ENCODE results near the gene ASXL1.

Gene ASXL1

DNA sequence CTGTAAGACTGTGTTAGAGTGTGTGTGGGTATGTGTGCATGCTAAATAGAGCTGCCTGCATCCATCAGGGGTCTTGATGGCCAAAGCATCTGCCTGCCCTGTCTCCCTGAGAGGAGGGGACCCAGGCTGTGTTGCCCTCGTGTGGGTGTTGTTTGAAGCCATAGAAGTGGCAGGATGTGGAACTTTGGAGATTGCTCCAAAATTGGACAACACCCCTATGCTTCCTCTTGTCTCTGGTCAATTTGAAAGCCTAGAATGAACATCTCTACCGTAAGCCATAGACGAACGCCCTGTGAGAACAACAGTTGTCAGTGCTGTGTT, 82.6 kb downstream of the ASXL1 start:
- DNase-seq (ENCODE audit: low read depth) = no peak

DNA sequence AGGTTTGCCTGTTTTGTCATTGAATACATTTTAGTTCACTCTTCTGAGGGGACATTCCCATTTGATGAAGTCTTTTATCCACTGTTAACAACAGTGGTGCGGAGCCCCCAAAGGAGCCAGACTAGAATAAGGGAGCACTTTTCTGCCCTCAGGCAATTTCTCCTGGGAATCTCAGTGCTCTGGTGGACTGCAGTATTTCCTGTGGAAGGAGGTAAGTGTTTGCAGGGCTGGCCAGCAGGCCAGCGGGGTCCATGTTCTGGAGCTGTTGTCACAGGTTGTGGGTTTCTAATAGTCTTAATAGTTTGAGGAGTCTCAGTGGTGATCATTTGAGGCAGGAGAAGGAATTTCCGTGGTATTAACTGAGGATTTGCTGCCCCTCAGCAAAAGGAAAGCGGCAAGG, 83.5 kb downstream of the ASXL1 start:
- no peak for DNase-seq (ENCODE audit: low read depth)

DNA sequence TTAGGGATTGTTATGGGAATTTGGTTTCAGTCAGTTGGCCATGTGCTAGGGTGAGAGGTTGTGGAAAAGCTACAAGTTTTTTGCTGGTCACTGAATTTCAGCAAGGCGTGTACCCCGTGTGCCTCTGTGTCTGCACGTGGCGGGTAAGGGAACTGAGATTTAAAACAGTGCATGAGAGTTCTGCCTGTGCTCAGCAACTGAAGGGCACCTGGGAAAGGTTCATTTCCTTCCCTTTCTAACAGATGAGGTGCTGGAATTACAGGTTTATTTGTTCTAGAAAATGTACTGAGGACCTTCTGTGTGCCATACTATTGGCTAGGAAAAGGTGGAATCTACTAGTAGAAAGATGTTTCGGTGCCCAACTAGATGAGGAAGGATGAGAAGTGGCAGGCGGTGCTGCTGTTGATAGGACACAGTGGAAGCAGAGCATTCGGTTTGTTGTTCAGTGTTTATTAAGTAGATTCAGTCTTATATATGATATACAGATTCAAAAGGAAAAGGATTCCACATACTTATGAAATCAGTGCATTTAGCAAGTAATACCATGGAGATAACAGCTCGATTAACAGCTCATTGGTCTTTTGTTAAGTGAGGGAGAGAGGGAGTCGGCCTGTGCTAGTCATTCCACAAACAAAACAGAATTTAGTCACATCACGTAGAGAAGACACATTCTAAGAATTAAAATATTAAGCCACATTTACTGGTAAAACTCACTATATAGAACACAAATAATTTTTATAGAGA, 84.7 kb downstream of the ASXL1 start:
- no peak for DNase-seq (ENCODE audit: low read depth)

DNA sequence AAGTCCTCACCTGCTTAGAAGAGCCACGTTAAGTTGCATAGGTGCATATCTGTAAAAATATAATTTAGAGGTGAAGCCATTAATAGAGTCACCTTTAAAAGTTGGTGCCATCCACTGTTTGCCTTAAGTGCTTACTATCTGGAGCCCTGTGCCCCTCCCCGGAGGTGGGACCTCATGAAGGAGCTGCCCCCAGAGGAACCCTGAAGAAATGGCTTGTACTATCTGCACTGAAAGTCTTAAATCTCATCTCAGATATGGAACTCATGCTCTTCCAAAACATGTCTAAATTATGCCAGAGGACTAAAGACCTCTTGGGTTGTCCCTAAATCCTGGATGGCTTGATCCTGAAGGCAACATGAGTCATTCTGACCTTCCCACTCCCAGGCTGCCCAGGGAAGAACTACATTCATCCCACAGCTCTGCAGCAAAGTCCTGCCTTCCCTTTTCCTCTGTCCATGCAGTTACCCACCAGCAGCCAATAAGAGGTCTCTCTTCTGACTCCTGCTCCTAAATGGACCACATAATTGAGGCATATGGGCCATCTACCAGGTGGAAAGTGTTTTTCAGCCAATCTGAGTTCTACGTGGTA, 85.3 kb downstream of the ASXL1 start:
- DNase-seq (ENCODE audit: low read depth) = no peak

DNA sequence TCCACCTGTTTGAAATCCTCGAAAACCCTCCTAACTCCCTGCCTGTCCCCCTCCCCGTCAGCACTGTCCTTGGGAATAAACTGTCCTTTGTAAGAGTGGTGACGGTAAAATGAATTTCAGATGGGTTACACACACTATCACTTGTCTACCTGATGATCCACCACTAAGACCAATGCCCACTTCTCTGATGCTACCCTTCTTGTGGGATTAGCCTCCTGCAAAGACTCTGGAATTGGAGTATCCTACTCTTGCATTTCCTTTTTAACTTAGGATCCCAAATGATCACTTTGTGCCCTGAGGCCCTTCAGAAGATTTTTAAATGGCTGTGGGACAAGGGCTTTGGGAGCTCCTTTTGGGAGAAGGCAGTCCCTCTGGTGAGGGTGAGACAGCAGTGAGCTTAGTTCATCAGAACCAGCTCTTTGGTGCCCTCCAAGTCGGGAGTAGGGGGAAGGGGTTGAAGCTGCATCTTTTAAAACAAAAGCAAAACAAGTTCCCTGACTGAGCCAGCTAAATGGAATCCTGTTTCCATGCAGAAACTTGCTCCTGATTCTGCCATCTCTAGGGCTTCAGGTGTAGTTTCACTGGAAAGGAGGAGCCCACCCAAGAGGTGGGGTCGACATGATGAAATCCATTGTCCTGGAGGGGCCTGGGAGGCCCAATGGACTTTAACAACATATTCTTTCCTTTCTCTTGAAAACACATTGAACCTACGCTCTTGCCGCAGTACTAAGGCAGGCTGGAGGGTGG, 86.5 kb downstream of the ASXL1 start:
- no peak for DNase-seq (ENCODE audit: low read depth)

DNA sequence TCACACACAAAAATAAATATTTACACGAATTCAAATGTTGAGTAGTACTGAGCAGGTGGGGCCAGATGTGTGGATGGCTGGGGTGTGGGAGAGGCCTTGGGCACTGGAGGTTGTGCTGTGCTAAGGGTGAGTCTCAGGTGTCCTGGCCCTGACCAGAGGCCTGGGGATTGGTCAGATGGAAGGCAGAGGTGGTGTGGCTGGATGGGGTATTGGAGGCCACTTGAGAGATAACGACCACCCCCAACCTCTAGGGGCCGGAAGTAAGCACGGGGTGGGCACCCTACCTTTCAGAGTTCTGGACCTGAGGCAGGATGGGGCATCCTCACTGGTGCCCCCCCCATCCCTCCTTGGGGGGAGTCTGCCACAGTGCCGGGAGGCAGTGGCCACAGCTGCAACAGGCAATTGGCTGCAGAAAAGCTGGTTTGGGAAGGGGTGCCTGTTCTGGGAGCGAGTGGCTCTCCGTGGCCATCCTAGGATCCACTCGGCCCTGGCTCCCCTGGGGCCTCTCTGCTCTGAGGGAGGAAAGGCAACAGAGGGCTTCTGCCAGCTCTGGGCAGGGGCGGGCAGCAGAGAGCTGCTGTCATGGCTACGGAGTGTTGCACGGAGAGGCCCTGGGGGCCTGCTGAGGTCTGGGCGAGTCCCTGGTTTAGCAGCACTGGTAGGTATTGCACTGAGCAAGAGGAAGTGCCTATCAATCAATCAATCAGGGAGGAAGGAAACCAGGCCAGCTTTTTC, 87.6 kb downstream of the ASXL1 start:
- DNase-seq (ENCODE audit: low read depth) = no peak

DNA sequence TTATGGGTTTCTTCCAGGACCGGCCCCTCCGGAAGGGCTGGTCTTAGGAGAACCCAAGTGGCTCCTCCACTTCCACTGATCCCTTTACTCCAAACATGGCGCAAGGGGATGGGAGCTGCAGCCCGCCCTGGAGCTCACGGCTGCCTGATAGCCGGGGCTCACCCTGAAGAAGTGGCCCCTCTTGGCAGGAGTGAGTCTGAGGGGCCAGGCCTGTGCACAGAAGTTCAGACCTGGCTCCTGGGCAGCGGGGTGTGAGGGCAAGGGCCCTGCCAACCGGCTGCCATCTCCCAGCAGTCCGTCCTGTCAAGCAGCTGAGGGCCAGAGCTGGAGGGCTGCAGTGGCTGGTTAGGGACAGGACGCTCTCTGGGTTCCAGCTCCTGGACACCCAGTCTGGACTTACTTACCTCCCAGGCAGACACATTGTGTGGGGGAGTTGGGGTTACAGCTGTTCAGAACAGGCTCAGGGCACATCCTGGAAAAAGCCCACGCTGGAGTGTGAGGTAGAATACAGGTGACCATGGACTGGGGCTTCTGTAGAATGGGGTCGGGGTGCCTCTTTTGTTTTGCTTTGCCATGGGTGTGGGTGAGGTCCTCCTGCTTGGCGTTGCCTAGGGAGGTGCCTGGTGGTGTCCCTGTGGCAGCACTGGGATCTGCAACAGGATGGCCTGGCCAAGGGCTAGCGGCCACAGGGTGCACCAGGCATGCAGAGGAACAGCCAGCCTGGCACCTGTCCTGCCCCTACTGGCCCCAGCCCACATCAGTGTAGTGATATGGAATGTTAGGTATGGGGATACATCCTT, 88.4 kb downstream of the ASXL1 start:
- DNase-seq (ENCODE audit: low read depth) = no peak

DNA sequence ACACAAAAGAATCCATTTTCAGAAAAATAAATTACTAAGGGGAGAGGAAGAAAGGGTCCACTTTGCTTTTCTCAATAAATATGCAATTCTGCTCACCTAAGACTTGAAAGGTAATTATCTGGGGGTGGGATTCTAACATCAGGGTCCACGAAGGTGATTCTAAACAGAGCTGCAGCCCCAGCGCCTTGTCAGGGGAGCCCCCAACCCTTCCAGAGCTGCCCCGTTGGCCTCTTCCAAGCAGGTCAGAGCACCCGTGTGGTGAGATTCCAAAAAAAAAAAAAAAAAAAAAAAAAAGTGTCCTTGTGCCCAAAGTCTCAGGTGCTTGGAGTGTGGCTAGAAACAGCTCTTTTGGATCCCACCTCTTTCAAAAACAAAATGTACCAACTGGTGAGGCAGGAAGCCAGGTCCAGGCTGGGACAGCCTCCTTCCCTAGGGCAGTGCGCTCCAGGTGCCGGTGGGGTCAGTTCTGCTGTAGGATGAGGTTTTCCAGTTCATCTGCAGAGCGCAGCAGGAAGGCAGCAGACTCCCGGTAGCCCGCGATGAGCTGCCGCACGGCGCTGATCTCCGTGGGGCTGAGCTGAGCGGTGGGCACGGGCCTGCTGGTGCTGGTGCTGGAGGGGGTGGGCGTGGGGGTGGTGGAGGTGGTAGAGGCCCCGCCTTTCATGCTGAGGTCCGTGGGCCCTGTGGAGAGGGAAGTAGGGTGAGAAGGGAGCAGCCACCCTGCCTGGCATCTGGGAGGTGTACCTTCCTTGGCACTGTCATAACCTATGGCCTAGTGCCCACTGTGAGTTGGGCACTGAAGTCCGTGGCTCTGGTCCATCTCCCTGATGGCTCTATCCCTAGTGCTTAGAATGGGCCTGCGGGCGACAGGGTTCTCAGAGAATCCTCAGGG, 89.3 kb downstream of the ASXL1 start:
- DNase-seq (ENCODE audit: low read depth) = no peak

DNA sequence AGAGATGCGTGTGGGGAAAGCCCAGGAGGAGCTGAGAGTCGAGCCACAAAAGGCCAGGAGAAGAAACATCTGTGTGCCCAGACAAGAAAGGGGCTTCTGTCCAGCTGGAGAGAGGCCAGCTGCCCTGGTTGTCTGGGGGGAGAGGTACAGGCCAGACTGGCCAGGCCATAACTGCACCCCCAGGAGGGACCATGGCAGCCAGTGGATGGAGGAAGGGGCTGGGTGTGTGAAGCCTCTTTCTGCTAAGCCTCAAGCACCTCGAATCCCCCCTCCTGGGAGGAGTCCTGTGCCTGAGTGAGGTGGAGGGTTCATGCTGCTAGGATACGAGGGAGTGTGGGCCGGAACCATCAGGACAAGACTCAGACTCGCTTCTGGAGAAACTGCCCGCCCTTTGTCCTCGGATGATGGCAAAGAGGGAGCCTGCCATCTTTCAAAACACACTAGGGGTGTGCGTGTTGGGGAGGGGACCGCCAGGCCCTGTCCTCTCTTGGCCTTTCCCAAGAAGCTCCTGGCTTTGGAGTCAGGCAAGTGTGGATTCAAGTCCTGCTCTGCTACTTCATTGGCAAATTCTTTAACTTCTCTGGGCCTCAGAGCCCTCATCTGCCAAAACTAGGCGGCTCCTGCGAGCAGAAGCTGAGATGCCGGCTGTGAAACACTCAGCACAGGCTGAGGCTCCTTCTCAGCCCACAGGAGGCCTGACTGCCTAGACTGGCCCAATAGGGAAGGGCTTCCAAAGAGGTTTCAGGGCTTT, 90.3 kb downstream of the ASXL1 start:
- DNase-seq (ENCODE audit: low read depth) = no peak

DNA sequence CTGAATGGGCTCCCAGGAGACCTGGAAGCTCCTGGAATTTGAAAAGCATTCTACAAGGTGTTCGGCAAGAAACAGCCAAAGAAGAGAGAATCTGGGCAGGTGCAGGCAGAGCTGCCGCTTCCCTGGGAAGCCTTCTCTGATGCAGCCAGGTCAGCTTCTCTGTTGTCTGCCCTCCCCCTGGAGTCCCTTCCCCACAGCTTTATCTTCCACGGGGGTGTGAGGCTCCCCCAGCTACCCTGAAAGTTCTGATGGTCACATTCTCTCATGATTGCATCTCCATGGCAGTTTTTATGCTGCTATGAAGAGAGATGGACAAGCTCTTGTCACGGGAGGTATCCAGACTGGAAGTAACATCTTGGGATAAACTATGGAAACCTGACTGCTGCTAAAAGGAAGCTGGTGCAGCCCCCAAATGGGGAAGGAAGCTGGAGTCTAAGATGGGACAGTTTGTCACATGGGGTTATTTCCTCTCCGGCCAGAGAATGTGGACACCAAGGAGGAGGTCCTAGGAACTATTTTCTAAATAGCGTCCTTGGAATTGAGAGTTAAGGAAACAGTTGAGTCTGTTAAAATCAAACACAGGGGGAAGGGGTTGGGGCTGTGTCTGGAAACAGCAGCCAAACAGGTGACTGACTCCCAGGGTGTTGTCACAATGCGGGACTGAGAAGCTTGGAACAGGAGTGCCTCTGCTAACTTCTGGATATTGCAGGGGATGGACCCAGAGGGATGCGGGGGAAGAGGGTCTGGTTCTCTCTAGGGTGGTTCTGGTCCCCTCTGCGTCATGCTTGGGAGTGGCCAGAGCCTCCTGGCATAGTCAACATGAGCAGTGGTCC, 91.1 kb downstream of the ASXL1 start:
- DNase-seq (ENCODE audit: low read depth) = no peak

DNA sequence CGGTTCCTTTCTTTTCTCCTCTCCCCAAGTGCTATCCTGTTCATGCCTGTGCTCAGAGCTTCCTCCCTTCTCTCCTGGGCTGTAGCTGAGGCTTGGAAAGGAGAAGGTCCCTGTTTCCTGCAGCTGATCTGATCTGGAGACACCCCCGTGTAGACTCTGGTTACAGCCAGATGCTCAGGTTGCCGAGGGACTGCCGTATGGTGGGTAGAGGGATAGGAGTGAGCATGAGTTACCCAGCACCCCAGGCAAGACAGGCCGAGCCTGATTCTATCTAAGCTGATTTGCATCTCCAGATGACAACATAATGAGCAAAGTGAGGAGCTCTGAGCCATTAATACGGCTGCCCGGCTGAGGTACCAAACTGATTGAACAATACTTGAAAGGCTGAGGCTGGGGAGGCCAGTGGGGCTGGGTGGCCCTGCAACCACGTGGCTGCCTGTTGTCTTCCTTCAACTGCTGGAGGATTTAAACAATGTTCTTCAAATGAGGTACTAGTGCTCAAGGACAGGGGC, 91.8 kb downstream of the ASXL1 start:
- DNase-seq (ENCODE audit: low read depth) = no peak

DNA sequence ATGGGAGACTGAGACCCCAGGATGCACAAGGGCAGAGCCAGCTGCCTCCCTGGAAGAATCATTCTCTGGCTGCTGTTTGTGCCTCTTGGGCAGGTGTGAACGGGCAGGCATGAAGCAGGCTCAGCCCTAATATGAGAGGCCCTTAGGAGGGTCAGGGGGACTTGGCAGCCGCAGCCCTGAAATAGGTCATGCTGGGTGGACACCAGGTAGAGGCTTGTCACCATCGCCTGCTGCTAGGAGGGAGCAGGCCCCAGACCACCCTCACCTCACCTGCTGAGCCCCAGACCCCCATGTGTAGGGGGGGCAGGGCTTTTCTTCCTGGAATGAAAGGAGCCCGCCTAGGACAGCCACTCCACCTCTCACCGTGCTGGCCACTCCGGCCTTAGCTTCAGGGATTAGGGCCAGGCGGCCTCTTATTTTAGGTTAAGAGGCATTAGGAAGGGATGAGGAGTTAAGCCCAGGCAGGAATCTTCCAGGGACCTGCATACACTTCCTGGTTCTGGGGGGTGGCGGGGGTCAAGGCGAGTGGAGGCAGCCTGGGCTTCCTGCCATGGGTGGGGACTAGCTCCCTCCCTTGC, 92.4 kb downstream of the ASXL1 start:
- DNase-seq (ENCODE audit: low read depth) = no peak

DNA sequence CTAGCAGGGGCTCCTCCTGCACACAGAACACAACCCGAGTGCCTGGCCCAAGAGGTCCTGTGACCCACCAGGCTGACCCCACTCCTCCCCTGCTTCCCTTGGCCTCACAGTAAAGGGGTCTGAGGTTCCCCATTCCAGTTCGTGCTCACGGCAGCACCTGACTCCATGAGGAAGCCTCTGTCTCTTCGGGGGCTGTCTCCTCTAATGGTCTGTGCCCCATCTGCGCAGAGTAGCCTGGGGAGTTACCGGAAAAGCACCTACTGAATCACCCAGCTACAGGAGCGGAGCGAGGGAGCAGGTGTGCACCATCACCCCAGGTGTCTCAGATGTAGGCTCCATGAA, 93.2 kb downstream of the ASXL1 start:
- no peak for DNase-seq (ENCODE audit: low read depth)

DNA sequence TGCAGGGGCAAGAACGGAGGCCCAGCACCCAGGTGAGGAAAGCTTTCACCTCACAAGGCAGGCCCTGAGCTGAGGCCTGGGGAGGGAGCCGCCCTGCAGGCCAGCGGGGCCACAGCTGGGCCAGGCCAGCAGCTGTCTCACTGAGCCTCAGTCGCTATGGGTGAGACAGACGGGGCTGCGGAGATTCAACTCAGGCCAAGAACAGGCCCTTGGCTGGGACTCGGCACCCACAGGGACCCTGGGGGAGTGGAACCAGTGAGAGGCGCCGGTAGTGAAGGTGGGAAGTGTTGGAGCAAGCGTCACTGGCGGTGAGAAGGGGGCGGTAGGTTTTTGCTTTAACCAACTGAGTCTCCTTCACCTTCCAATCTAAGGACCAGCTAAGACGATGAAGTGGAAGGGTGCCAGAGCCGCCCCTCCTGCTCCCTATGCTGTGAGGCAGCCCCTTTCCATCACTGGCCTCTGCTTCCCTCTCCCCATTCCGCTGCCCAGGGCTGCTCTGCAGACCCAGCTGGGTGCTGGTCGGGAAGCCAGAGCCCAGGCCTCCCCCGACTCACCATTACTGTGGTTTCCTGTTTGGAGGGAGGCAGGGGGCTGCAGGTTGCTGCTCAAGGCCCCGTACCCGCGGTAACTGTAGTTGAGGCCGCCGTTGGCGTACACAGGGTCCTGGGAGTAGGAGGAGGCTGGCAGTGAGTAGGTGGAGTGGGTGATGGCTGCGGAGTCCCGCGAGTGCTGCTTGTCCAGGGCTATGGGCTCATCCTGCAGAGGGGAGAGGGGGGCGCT, 93.7 kb downstream of the ASXL1 start:
- no peak for DNase-seq (ENCODE audit: low read depth)

DNA sequence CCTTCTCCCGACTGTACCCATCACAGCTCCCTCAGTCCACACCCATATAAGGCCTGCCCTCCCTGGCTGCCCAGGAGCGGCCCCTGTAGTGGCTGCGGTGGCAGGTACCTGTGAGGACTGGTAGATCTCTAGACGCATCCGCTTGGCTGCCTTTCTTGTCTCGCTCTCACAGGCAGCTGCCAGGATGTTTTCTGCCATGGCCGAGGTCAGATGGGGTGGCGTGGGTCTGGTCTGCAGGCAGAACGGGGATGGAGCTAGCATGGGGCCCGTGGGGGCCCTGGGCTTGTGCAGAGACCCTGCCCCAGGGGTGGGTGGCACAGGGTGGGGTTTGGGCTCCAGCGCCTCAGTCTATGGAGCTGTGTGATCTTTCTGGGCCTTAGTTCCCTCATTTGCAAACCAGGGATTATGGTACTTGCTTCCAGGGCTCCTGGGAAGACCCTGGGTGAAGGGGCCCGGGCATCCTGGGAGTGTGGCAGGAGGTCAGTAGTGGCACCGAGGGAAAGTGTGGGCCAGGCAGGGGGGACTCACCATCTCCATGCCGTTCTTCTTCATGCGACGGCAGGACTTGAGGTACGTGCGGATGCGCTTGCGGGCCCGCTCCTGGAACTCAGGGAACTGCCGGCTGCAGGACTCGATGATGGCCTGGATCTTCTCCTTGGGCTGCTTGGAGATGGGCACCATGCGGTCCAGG, 94.8 kb downstream of the ASXL1 start:
- DNase-seq (ENCODE audit: low read depth) = no peak

DNA sequence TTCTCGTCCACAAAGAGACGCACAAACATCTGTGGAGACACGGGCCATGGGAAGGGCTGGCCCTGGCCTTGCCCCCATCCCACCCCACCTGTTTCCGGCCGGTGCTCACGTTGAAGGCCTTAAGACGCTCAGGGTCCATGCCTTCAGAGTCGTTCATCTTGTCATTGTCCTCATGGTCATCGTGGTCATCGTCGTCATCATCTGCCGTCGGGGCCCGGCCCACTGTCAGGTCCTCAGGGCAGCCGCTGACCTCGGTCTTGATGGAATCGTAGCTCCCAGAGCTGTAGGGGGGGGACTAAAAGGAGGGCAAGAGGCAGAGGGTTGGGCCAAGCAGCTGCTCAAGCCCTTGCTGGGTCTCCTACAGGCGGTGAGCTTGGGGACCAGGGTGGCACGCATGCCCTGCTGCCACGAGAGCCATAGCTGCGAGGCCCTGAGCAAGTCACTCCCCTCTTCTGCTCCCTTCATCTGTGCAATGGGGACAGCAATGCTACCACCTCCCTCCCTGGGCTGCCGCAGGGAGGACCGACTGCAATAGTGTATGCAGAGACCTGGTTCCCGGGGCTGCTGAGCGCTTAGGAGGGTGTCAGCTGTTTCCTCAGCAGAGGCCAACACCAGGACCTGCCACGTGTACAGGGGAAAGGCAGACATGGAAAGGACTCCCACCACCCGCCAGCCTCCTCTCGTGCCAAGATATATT, 95.5 kb downstream of the ASXL1 start:
- DNase-seq (ENCODE audit: low read depth) = no peak

Data from stimulated activated CD4-positive, alpha-beta T cell treated with anti-CD3 and anti-CD28 coated beads, Interleukin-2, amount 100 ng/mL, for 4 hours (primary cell).